K562 (cell line): ENCODE results near the gene SLC4A2. TPM values are rescaled to one million over a fixed set of nuclear protein-coding genes. Genes with fewer than 3 reads are reported as not detected.

Experiments
- ATF7 ChIP-seq: fragments of 450-650 bp; IDR thresholded peaks from 2 replicates; pipeline ENCODE4 v1.7.1; 2014; ENCODE audit warnings: mild to moderate bottlenecking, moderate library complexity
- CSDE1 ChIP-seq, 2 experiments: fragments of 450-650 bp; IDR thresholded peaks; 2 replicates each; pipeline ENCODE4 v1.6.1; 2016; ENCODE audit warnings: mild to moderate bottlenecking in 1 of 2
- FOXJ2 ChIP-seq: fragments of 200-800 bp; sonication (Bioruptor generic); IDR thresholded peaks from 2 replicates; pipeline ENCODE4 v1.6.1; 2016; ENCODE audit warnings: missing genetic modification characterization, missing compliant biosample characterization
- FOXM1 ChIP-seq, 2 experiments: fragments of 450-650 bp in 1 of 2; sonication (generic) in 1 of 2; formaldehyde crosslinking in 1 of 2; IDR thresholded peaks; 2 replicates each; pipeline versions ENCODE4 v1.6.1 to v1.9.0; 2017 to 2022; ENCODE audit warnings: low read depth in 2 of 2, mild to moderate bottlenecking in 2 of 2, missing genetic modification reagents in 1 of 2, moderate library complexity in 1 of 2
- GABPA ChIP-seq: fragments of 200-800 bp; sonication (Bioruptor generic); conservative IDR thresholded peaks from 2 replicates; pipeline ENCODE4 v1.6.1; 2016; ENCODE audit warnings: low read depth, missing genetic modification characterization, missing compliant biosample characterization
- GABPB1 ChIP-seq: sonication (generic); formaldehyde crosslinking; IDR thresholded peaks from 2 replicates; pipeline ENCODE4 v1.8.0; 2022; ENCODE audit warnings: mild to moderate bottlenecking, missing genetic modification reagents
- GTF2B ChIP-seq: IDR thresholded peaks from 2 replicates; pipeline ENCODE4 v1.6.1; 2011; ENCODE audit not compliant: insufficient read length; ENCODE audit errors: extremely low read depth
- KAT7 ChIP-seq: sonication (generic); formaldehyde crosslinking; IDR thresholded peaks from 2 replicates; pipeline ENCODE4 v1.8.0; 2022; ENCODE audit warnings: missing genetic modification reagents, mild to moderate bottlenecking, borderline replicate concordance
- KDM4B ChIP-seq, 2 experiments: fragments of 450-650 bp in 1 of 2; sonication (generic) in 1 of 2; IDR thresholded peaks; 2 replicates each; pipeline ENCODE4 v1.6.1; 2016 to 2017; ENCODE audit warnings: borderline replicate concordance in 2 of 2, antibody characterized with exemption in 1 of 2, low read depth in 1 of 2, mild to moderate bottlenecking in 1 of 2
- LEF1 ChIP-seq: fragments of 450-650 bp; IDR thresholded peaks from 2 replicates; pipeline ENCODE4 v1.6.1; 2016; ENCODE audit warnings: mild to moderate bottlenecking
- MTA3 ChIP-seq: fragments of 450-650 bp; formaldehyde crosslinking; IDR thresholded peaks from 2 replicates; pipeline ENCODE4 v1.6.1; 2017; ENCODE audit warnings: mild to moderate bottlenecking, borderline replicate concordance
- NFIX ChIP-seq: fragments of 250-450 bp; sonication (Bioruptor Pico); IDR thresholded peaks from 2 replicates; pipeline ENCODE4 v1.4.0; 2020; ENCODE audit warnings: low read depth, mild to moderate bottlenecking, moderate library complexity
- NFYB ChIP-seq: IDR thresholded peaks from 2 replicates; pipeline ENCODE4 v1.6.1; 2011; ENCODE audit warnings: mild to moderate bottlenecking, moderate library complexity; ENCODE audit not compliant: insufficient read length; ENCODE audit errors: extremely low read depth
- PHF8 ChIP-seq: fragments of 200-600 bp; sonication (generic); IDR thresholded peaks from 2 replicates; pipeline ENCODE4 v1.6.1; 2012; ENCODE audit warnings: mixed run types, mild to moderate bottlenecking, inconsistent platforms, low read length, moderate library complexity, borderline replicate concordance
- SIN3A ChIP-seq, 2 experiments: fragments of 150-350 bp in 1 of 2; IDR thresholded peaks; 2 replicates each; pipeline ENCODE4 v1.6.1; 2011 to 2016; ENCODE audit warnings: borderline replicate concordance in 2 of 2, low read depth in 2 of 2, low read length in 2 of 2, mild to moderate bottlenecking in 2 of 2, moderate library complexity in 2 of 2; ENCODE audit not compliant: control insufficient read depth in 1 of 2
- STAT5B ChIP-seq: fragments of 250-450 bp; sonication (Bioruptor Pico); IDR thresholded peaks from 2 replicates; pipeline ENCODE4 v1.8.0; 2021; ENCODE audit warnings: mild to moderate bottlenecking, inconsistent platforms
- TBP ChIP-seq: optimal IDR thresholded peaks from 2 replicates; pipeline ENCODE3; 2011; ENCODE audit warnings: low read depth, low read length, improper control_type of control experiment
- ZEB2 ChIP-seq: fragments of 450-650 bp; IDR thresholded peaks from 2 replicates; pipeline ENCODE4 v1.6.1; 2016
- ZNF24 ChIP-seq: fragments of 450-650 bp; IDR thresholded peaks from 2 replicates; pipeline ENCODE4 v1.6.1; 2016
- ZNF431 ChIP-seq: sonication (generic); formaldehyde crosslinking; IDR thresholded peaks from 2 replicates; pipeline ENCODE4 v1.8.0; 2022; ENCODE audit warnings: mild to moderate bottlenecking, missing genetic modification reagents
- ZNF444 ChIP-seq: fragments of 250-450 bp; sonication (Bioruptor Pico); IDR thresholded peaks from 2 replicates; pipeline ENCODE4 v1.4.0; 2020; ENCODE audit warnings: mild to moderate bottlenecking, moderate library complexity
- ZNF644 ChIP-seq: fragments of 200-800 bp; sonication (Bioruptor generic); IDR thresholded peaks from 2 replicates; pipeline ENCODE4 v1.6.1; 2016; ENCODE audit warnings: low read depth, missing genetic modification characterization, missing compliant biosample characterization
- ZNF75A ChIP-seq: fragments of 450-650 bp; formaldehyde crosslinking; IDR thresholded peaks from 2 replicates; pipeline ENCODE4 v1.4.0; 2020; ENCODE audit warnings: mild to moderate bottlenecking
- polyA plus RNA-seq, 8 experiments: library from polyadenylated mRNA; depleted of rRNA in 4 of 8; stranded (reverse) in 5 of 8; unstranded in 3 of 8; fragments of >200 nt; fragmentation: Nextera tagmentation in 2 of 8; fragmentation: Illumina TruSeq in 1 of 8; extraction: Ambion mirVana in 2 of 8; extraction: Trizol in 1 of 8; gene quantifications; 2 replicates each; pipeline versions ENCODE4 v1.2.1 to v1.2.3, GENCODE V29; 2011 to 2014; ENCODE audit warnings: inconsistent platforms in 1 of 8, missing spikeins in 1 of 8
- total RNA-seq, 7 experiments: library from RNA; depleted of rRNA in 6 of 7; stranded (reverse); fragments of >200 nt in 6 of 7; fragmentation: Illumina TruSeq in 2 of 7; extraction: Trizol in 2 of 7; gene quantifications; 2 replicates each; pipeline versions ENCODE4 v1.2.1 to v1.2.3, GENCODE V29; 2011 to 2021; ENCODE audit warnings: low replicate concordance in 1 of 7
- TF ChIP-seq, protein P1 (sequence below): fragments of 250-450 bp; sonication (Bioruptor Pico); IDR thresholded peaks from 2 replicates; pipeline ENCODE4 v1.6.1; 2021; ENCODE audit warnings: mild to moderate bottlenecking
- TF ChIP-seq, protein P2 (sequence below): sonication (generic); formaldehyde crosslinking; IDR thresholded peaks from 2 replicates; pipeline ENCODE4 v1.8.1; 2022; ENCODE audit warnings: missing genetic modification reagents
- TF ChIP-seq, protein P3 (sequence below): sonication (generic); IDR thresholded peaks from 2 replicates; pipeline ENCODE4 v1.6.1; 2016

SLC4A2 gene
- total and polyA plus RNA-seq, 9 of the 15 experiments (the other 6 are each of a cell fraction or from before 2014, with no cell fraction given) = 11.4 to 375 (median 130) TPM

GRCh38 chr7:151028131-151028947 is 31.1 kb upstream of the SLC4A2 start, which contains the start of gene ABCB8 (continued):
- TF ChIP-seq, protein P1, sequence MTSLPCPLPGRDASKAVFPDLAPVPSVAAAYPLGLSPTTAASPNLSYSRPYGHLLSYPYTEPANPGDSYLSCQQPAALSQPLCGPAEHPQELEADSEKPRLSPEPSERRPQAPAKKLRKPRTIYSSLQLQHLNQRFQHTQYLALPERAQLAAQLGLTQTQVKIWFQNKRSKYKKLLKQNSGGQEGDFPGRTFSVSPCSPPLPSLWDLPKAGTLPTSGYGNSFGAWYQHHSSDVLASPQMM (CRISPR knock-in tag) = no peak
- TF ChIP-seq MTA3 (peak; percentile 66), ZEB2 (0 out of 2 replicates have a peak, but pooled peaks have one; percentile 11), ZNF24 (0 out of 2 replicates have a peak, but pooled peaks have one; percentile 6), GTF2B (no peak), ZNF75A (CRISPR knock-in tag) (no peak), GABPA (peak; percentile 80), ATF7 (peak; percentile 90), NFYB (peak; percentile 99), FOXM1 (IDR thresholded peaks at IDR 0.05; ENCODE audit: low read depth) (no peak), FOXM1 (CRISPR knock-in tag; IDR thresholded peaks at IDR 0.05; ENCODE audit: low read depth) (no peak), STAT5B (CRISPR knock-in tag) (no peak), ZNF444 (CRISPR knock-in tag) (no peak), PHF8 (peak; percentile 82; the same call in 1 of the 2 replicates), SIN3A (IDR thresholded peaks at IDR 0.05; ENCODE audit: borderline replicate concordance in 2 of 2, control insufficient read depth in 1 of 2, low read depth in 2 of 2, low read length in 2 of 2) (peak; percentile 95), ZNF644 (tag) (peak; percentile 72; the same call in 1 of the 2 replicates), TBP (peak; percentile 84), NFIX (CRISPR knock-in tag) (no peak), GABPB1 (peak; percentile 84), KAT7 (peak; percentile 97; the same call in 1 of the 2 replicates), KDM4B (IDR thresholded peaks at IDR 0.05; ENCODE audit: borderline replicate concordance in 2 of 2, low read depth in 1 of 2) (peak in 1 of 2 experiments; percentile 60; a peak in 1 of 4 replicates), ZNF431 (0 out of 2 replicates have a peak, but pooled peaks have one; percentile 58), CSDE1 (IDR thresholded peaks at IDR 0.05) (no peak; a peak in 1 of 4 replicates), LEF1 (peak; percentile 33; the same call in 1 of the 2 replicates), FOXJ2 (tag) (peak; percentile 94)
- TF ChIP-seq, protein P2, sequence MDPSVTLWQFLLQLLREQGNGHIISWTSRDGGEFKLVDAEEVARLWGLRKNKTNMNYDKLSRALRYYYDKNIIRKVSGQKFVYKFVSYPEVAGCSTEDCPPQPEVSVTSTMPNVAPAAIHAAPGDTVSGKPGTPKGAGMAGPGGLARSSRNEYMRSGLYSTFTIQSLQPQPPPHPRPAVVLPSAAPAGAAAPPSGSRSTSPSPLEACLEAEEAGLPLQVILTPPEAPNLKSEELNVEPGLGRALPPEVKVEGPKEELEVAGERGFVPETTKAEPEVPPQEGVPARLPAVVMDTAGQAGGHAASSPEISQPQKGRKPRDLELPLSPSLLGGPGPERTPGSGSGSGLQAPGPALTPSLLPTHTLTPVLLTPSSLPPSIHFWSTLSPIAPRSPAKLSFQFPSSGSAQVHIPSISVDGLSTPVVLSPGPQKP (CRISPR knock-in tag) = no peak
- TF ChIP-seq, protein P3, sequence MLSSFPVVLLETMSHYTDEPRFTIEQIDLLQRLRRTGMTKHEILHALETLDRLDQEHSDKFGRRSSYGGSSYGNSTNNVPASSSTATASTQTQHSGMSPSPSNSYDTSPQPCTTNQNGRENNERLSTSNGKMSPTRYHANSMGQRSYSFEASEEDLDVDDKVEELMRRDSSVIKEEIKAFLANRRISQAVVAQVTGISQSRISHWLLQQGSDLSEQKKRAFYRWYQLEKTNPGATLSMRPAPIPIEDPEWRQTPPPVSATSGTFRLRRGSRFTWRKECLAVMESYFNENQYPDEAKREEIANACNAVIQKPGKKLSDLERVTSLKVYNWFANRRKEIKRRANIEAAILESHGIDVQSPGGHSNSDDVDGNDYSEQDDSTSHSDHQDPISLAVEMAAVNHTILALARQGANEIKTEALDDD = no peak
